Psoas muscle (tissue), 8 donors: Measurements from ENCODE around the gene SUFU. TPM values are rescaled to one million over a fixed set of nuclear protein-coding genes. Genes with fewer than 3 reads are reported as not detected.

Experiments
- ATAC-seq, 4 donors: fragments of 200-7000 bp; cut with Tn5 transposase; one replicate each; pipeline ENCODE4 v1.9.1; 2020; ENCODE audit warnings: moderate library complexity in 3 of 4, mild to moderate bottlenecking in 2 of 4
- DNase-seq, 2 donors: peaks; one replicate each; pipeline ENCODE4 v3.0.0-alpha.2; 2020
- H3K27ac ChIP-seq: fragments of 200-600 bp; one replicate; pipeline ENCODE4 v1.8.0; 2022
- H3K27me3 ChIP-seq, 3 donors: fragments of 200-600 bp in 1 of 3; one replicate each; pipeline versions ENCODE4 v1.6.1 to v1.8.0; 2013 to 2022; ENCODE audit warnings: low read length in 2 of 3, mild to moderate bottlenecking in 2 of 3, moderate library complexity in 1 of 3; ENCODE audit not compliant: insufficient read depth in 3 of 3
- H3K36me3 ChIP-seq, 2 donors: fragments of 200-600 bp in 1 of 2; one replicate each; pipeline versions ENCODE4 v1.6.1 to v1.8.0; 2013 to 2022; ENCODE audit warnings: low read depth in 1 of 2, mild to moderate bottlenecking in 1 of 2, moderate library complexity in 1 of 2; ENCODE audit not compliant: insufficient read depth in 1 of 2
- H3K4me1 ChIP-seq: fragments of 200-600 bp; one replicate; pipeline ENCODE4 v1.8.0; 2022
- H3K4me3 ChIP-seq: fragments of 200-600 bp; one replicate; pipeline ENCODE4 v1.8.0; 2022; ENCODE audit warnings: mild to moderate bottlenecking
- H3K9me3 ChIP-seq: fragments of 200-600 bp; one replicate; pipeline ENCODE4 v1.8.0; 2022
- CTCF ChIP-seq: fragments of 200-600 bp; IDR thresholded peaks from one replicate; pipeline ENCODE4 v1.8.0; 2022; ENCODE audit warnings: antibody characterized with exemption
- WGBS, 3 donors: extraction: QIAGEN DNeasy Blood & Tissue Kit; methylation state at CpG; one replicate each; pipeline versions ENCODE4 v1.1.6 to v1.1.7; 2013; 5-methylcytosine and 5-hydroxymethylcytosine counted together
- intact Hi-C, 2 donors: fragments of 100-400 bp; cut with DNase I; formaldehyde crosslinking; loops; one replicate each; pipeline versions ENCODE4 v1.11.0 to v1.14.2; 2022
- polyA plus RNA-seq, 3 donors: library from polyadenylated mRNA; stranded (reverse); fragments of 200-250 nt; gene quantifications; one replicate each; pipeline ENCODE4 v1.2.3, GENCODE V29; 2013
- total RNA-seq, 4 donors: library from RNA; stranded (reverse); fragmentation: NEBNext Ultra II Directional in 2 of 4; extraction: Animal tissue kit (Norgen Biotek cat#: 25700) in 2 of 4; gene quantifications; one replicate each; pipeline versions ENCODE4 v1.2.1 to v1.2.4, GENCODE V29; 2021 to 2023
- donor health status: healthy with polysubstance abuse.
- donor health status: DM: no; HTN: no; CAD: no; lungs with moderate emphysema.
- donor health status: Bipolar disorder and iron deficiency.
- donor health status: healthy.
- donor health status: DM: yes; HTN: yes; CAD: no.
- donor health status: DM: no; HTN: no; CAD: no.
- donor health status: DM: no; HTN: no; CAD: no.
- donor health status: DM: yes; HTN: yes; CAD: no.

SUFU gene
- total and polyA plus RNA-seq, 7 donors: 2.1 to 6.8 (median 5.1) TPM

DNA sequence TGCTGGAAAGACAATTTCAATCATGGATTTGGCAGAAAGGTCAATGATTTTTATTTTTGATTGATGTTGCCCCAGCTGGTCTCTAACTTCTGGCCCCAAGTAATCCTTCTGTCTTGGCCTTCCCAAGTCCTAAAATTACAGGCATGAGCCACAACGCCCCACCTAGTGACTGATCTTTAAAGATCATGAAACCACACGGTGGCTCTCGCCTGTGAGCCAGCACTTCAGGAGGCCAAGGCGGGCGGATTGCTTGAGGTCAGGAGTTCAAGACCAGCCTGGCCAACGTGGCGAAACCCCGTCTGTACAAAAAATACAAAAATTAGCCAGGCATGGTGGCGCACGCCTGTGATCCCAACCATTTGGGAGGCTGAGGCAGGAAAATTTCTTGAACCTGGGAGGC, 39.8 kb upstream of the SUFU start:
- Histone ChIP-seq H3K36me3 (no peaks in the 10 kb centered on the region), H3K4me1 (peaks cover 16% of the 10 kb centered on the region), H3K4me3 (no peak overlapping the region), H3K9me3 (no peaks in the 10 kb centered on the region), H3K27ac (no peak overlapping the region), H3K27me3 (no peaks in the 10 kb centered on the region)
- ATAC-seq: no peak
- intact Hi-C loops: no loop called here
- no peak for TF ChIP-seq CTCF
- DNase-seq: no peak
- WGBS, 3 donors: 79 to 84% (median 83%) methylated on average over 10 of the region's 10 CpGs

GRCh38 chr10:102465466-102465865, 38.3 kb upstream of the SUFU start:
- H3K36me3 ChIP-seq: no peaks in the 10 kb centered on the region
- H3K4me1 ChIP-seq: peaks cover 16% of the 10 kb centered on the region
- ATAC-seq (no peak), DNase-seq (peak in 1 of 2 donors; percentile 20)
- TF ChIP-seq CTCF: no peak
- WGBS, 3 donors: 60 to 67% (median 66%) methylated on average over 3 of the region's 3 CpGs
- no peaks in the 10 kb centered on the region for H3K27me3 ChIP-seq
- no peaks in the 10 kb centered on the region for H3K9me3 ChIP-seq
- no peak overlapping the region for H3K27ac ChIP-seq
- H3K4me3 ChIP-seq: no peak overlapping the region
- intact Hi-C loops: no loop called here

DNA sequence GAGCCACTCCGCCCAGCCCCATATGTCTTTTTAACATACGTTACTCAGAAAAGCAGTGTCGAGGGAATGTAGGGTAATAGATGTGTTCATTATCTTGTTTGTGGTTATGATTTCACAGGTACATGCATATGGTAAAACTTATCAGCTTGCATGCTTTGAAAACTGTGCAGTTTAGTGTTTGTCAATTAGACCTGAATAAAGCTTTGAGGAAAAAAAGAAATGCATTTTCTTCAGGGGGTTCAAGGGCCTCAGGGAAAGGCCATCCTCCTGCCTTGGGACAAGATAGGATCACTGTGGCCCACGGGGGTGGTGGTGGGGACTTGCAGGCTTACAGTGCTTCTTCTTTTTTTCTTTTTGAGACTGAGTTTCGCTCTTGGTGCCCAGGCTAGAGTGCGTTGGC, 36.5 kb upstream of the SUFU start:
- WGBS, 3 donors: 74 to 93% (median 87%) methylated on average over 6 of the region's 6 CpGs
- H3K4me1 ChIP-seq: peaks cover 7% of the 10 kb centered on the region
- no peaks in the 10 kb centered on the region for H3K36me3 ChIP-seq
- no peaks in the 10 kb centered on the region for H3K9me3 ChIP-seq
- intact Hi-C loops: no loop called here
- ATAC-seq (no peak), DNase-seq (peak in 1 of 2 donors; percentile 15)
- no peak overlapping the region for H3K27ac ChIP-seq
- H3K4me3 ChIP-seq: no peak overlapping the region
- TF ChIP-seq CTCF: no peak
- no peaks in the 10 kb centered on the region for H3K27me3 ChIP-seq

GRCh38 chr10:102467971-102468438, 35.8 kb upstream of the SUFU start:
- TF ChIP-seq CTCF: no peak
- DNase-seq: peak in 1 of 2 donors; percentile 39
- intact Hi-C loops: no loop called here
- Histone ChIP-seq H3K36me3 (no peaks in the 10 kb centered on the region), H3K27me3 (no peaks in the 10 kb centered on the region), H3K27ac (no peak overlapping the region), H3K4me3 (no peak overlapping the region), H3K9me3 (no peaks in the 10 kb centered on the region), H3K4me1 (no peaks in the 10 kb centered on the region)
- no peak for ATAC-seq
- 51 to 70% (median 54%) methylated on average over 6 of the region's 6 CpGs for WGBS, 3 donors

DNA sequence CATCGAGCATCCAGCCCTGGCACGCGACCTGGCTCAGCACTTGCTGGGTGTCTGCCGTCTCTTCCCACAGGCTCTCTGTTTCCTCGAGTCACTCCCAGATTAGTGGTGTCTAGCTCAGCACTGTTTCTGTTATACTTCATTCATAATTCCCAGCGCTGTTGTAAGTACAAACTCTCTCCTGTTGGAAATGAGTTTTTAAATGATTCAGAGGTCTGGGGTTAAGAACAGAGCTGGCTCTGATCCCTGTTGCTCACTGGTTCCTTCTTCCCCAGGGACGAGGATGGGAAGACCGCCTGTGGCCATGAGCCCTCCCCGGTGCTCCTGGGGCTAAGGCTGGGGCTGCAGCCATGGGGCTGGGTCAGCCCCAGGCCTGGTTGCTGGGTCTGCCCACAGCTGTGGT, 35.1 kb upstream of the SUFU start:
- no peaks in the 10 kb centered on the region for H3K36me3 ChIP-seq
- WGBS, 3 donors: 64 to 79% (median 70%) methylated on average over 9 of the region's 9 CpGs
- no peaks in the 10 kb centered on the region for H3K27me3 ChIP-seq
- intact Hi-C loops: no loop called here
- no peak for TF ChIP-seq CTCF
- DNase-seq (peak in 1 of 2 donors; percentile 53), ATAC-seq (peak in 1 of 4 donors; percentile 19)
- H3K27ac ChIP-seq: no peak overlapping the region
- H3K4me1 ChIP-seq: no peaks in the 10 kb centered on the region
- H3K4me3 ChIP-seq: no peak overlapping the region
- H3K9me3 ChIP-seq: no peaks in the 10 kb centered on the region
